Smooth muscle cell of the brain vasculature (primary cell): ENCODE data around the gene TM2D3.
"Not testable (repeated sequence)": the region's sequence is repeated elsewhere in the genome, so short reads cannot be mapped to it uniquely, and the experiment has no call there.

Source experiments
- DNase-seq: peaks from one replicate; pipeline ENCODE4 v3.0.0-alpha.2; 2012; ENCODE audit warnings: low read depth, low spot score

The TM2D3 gene

GRCh38 chr15:101657171-101657570, 5.0 kb upstream of the TM2D3 start:
- DNase-seq, result no peak

GRCh38 chr15:101654624-101655337, 2.6 kb upstream of the TM2D3 start:
- not testable (repeated sequence) for DNase-seq

GRCh38 chr15:101654171-101654570, 2.0 kb upstream of the TM2D3 start:
- DNase-seq, result no peak

DNA sequence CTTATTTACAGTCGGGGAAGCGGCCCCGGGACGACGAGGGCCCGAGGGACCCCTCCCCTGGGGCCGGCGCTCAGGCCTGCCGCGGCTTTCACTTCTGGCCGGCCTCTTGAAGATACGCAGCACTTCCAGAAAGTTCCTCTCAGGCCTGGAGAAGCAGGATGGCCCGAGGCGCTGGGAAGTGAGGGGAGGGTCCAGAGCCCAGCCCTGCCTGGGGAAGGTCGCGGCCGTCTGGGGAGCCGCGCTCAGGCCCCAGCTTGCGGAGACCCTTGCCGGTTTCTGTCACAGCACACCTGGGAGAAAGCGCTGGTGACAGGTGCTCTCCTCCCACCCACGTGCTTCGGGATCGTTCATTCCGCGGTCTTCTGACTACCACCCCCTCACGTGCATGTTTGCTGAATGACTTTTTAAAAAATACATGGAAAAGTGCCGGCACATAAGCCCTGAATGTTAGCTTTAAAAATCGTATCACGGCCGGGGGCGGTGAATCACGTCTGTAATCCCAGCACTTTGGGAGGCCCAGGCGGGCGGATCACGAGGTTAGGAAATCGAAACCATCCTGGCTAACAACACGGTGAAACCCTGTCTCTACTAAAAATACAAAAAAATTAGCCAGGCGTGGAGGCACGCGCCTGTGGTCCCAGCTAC, 727 bp upstream of the TM2D3 start:
- DNase-seq, result no peak

- no peak for DNase-seq
Observed at GRCh38 chr15:101651554-101652097, 555 bp downstream of the TM2D3 start.

- no peak for DNase-seq
Observed at GRCh38 chr15:101650145-101650544, 2.0 kb downstream of the TM2D3 start.

DNA sequence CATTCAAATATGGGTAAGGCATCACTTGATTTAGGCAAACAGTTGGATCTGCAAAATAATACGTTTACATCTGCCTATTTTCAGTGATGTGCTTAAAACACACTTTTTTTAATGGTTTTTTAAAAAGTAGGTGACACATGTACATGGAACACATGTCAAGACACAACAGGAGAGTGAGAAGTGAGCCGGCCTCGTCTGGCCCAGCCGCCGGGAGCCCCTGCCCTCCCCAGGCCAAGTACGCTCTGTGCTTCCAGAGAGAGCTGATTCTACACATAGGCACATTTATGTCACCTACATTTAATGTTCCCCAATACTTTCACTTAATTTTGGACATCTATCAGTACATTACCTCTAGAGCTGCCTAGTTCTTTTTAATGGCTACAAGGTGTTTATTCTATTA, 3.8 kb downstream of the TM2D3 start:
- DNase-seq, result no peak

DNA sequence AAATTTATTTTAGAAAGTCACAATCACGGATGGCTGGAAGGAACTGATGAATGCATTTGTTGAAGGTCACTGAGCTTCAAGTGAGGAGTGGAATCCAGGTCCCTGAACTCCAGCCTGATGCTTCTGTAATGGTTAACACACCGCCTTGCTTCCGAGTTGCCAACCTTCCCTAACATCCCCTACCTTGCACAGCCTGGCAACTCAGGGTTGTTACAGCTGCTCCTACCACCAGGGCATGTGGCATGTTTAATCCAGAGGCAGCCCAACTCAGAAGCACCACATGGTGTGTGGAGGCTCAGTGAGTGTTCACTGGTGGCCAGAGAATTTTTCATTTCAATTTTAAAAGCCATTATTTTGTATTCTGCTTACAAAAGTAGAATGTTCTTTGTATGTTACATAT, 4.9 kb downstream of the TM2D3 start:
- no peak for DNase-seq

- DNase-seq, result no peak
Observed at GRCh38 chr15:101646672-101647071, 5.5 kb downstream of the TM2D3 start.

DNA sequence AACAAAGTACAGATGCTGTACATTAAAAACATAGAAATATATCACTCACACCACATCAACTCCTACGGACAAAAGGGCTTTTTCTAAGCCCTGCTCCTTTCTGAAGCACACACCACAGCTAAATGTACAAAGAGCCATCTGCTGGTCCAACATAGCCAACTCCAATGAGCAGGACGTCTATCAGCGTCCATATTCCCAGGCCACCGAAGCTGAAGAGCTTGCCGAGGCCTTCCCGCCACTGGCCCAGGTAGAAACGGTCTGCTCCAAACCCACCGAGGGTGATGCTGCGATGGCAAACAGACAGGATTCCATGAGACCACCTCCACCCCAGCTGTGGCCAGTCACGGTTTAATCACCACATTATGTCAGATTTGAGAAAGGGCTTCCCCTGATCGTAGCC, 9.8 kb downstream of the TM2D3 start:
- no peak for DNase-seq

GRCh38 chr15:101641894-101642293, 10.3 kb downstream of the TM2D3 start:
- no peak for DNase-seq

- DNase-seq, result peak; percentile 44
Observed at GRCh38 chr15:101641129-101641764, 10.9 kb downstream of the TM2D3 start.

GRCh38 chr15:101639667-101640066, 12.5 kb downstream of the TM2D3 start:
- DNase-seq, result no peak

DNA sequence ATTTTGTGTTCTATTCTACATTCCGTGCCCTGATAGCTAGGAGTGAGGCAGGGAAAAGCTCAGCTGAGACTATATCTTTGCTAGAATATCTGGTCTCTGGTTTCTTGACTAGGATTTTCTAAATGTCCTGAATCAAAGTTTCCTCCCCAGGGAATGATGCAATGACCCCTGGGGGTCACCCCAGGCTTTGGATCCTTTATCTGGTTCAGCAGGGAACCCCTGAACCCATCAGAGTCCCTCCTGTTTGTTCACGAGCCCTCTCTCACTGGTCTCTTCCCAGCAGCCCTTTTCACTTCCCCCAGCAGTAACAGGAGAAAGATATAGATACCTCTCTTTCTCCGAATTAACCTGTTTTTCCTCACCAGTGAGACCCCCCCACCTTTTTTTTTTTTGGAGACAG, 14.3 kb downstream of the TM2D3 start:
- DNase-seq, result no peak

DNA sequence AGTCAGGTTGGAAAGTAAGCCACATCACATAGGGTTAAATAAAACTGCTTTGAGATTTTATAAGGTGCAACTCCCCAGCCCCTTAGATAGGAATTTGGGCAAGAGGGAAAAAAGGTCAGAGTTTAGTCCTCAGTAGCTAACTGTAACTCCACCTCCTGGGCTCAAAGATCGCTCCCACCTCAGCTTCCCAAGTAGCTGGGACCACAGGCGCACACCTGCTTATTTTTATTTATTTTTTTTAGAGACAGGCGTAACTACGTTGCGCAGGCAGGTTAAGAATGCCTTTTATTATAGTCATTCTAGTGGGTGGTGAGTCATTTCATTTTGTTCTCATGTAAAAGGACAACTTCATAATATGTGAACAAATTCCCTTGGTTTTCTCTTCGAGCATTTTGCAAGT, 14.7 kb downstream of the TM2D3 start:
- DNase-seq, result no peak

DNA sequence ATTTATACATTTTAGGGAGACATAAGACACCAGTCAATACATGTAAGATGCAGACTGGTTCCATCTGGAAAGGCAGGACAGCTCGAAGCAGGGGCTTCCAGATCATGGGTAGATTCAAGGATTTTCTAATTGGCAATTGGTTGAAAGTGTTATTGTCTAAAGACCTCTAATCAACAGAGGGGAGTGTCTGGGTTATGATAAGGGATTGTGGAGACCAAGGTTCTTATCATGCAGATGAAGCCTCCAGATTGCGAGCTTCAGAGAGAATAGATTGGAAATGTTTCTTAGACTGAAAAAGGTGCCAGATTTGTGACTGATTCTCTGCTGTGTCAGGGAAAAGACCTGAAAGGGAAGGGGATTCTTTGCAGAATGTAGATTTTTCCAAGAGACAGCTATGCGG, 15.1 kb downstream of the TM2D3 start:
- DNase-seq, result no peak

DNA sequence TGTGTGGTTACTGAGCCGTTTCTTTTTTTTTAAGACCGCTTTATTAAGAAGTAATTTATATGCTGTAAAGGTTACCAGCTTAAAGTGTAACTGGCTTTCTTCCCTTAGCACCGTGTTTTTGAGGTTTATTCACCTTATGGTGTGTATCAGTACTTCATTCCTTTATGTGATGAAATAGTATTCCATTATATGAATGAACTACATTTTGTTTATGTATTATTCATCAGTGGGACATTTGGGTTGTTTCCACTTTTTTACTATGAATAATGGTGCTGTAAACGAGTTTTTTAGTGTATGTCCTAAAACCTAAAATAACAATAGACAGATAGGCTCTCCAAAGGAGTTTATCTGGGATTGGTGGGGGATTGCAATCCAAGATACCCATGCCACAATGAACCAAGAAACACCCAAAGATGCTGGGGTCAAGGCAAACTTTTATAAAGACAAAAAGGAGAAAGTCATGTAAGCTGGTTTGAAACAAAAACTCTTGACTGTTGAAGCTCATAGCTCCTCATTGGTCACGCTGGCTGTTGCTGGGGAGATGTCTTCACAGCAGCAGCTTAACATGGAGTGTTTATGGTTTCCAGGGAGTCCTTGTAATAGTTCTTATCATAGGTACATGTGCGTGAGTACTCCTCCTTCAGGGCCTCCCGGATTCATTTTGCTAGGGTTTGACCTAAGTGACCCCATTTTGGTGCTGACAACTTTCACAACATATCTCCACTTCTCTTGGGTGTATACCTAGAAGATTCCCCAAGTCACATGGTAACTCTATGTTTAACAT, 16.0 kb downstream of the TM2D3 start:
- no peak for DNase-seq

GRCh38 chr15:101633356-101633755, 18.8 kb downstream of the TM2D3 start:
- DNase-seq, result no peak

DNA sequence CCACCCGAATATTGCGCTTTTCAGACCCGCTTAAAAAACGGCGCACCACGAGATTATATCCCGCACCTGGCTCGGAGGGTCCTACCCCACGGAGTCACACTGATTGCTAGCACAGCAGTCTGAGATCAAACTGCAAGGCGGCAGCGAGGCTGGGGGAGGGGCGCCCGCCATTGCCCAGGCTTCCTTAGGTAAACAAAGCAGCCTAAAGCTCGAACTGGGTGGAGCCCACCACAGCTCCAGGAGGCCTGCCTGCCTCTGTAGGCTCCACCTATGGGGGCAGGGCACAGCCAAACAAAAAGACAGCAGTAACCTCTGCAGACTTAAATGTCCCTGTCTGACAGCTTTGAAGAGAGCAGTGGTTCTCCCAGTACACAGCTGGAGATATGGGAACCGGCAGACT, 25.5 kb downstream of the TM2D3 start:
- not testable (repeated sequence) for DNase-seq

GRCh38 chr15:101625980-101626379, 26.2 kb downstream of the TM2D3 start:
- no peak for DNase-seq

GRCh38 chr15:101625184-101625583, 27.0 kb downstream of the TM2D3 start:
- DNase-seq, result no peak
